CD14-positive monocyte (primary cell): Measurements from ENCODE around the gene CADM1. TPM values are rescaled to one million over a fixed set of nuclear protein-coding genes. Genes with fewer than 3 reads are reported as not detected.

Experiments
- DNase-seq, 3 donors: peaks; one replicate each; pipeline ENCODE4 v3.0.0-alpha.2; 2011 to 2022
- H2AFZ ChIP-seq: 2 replicates; pipeline ENCODE4 v1.6.0; 2012; ENCODE audit warnings: mild to moderate bottlenecking, low read depth, low read length, inconsistent platforms; ENCODE audit not compliant: insufficient read depth, poor library complexity, severe bottlenecking
- H3K27ac ChIP-seq, 2 donors: 1 replicate in 1 of 2; 2 replicates in 1 of 2; pipeline ENCODE4 v1.5.1; 2012 to 2013; ENCODE audit warnings: low read length in 2 of 2, control low read depth in 1 of 2, inconsistent platforms in 1 of 2, low read depth in 1 of 2, mild to moderate bottlenecking in 1 of 2
- H3K27me3 ChIP-seq, 2 donors: one replicate each; pipeline versions ENCODE4 v1.6.0 to v1.6.1; 2011 to 2013; ENCODE audit warnings: low read length in 2 of 2; ENCODE audit not compliant: control insufficient read depth in 2 of 2, insufficient read depth in 2 of 2
- H3K36me3 ChIP-seq, 2 donors: replicated peaks in 1 of 2; 1 replicate in 1 of 2; 2 replicates in 1 of 2; pipeline versions ENCODE4 v1.5.1 to v1.6.1; 2012 to 2013; ENCODE audit warnings: low read length in 2 of 2, control low read depth in 1 of 2, inconsistent platforms in 1 of 2, mild to moderate bottlenecking in 1 of 2; ENCODE audit not compliant: insufficient read depth in 2 of 2, control insufficient read depth in 1 of 2
- H3K4me1 ChIP-seq, 2 donors: 1 replicate in 1 of 2; 2 replicates in 1 of 2; pipeline versions ENCODE4 v1.5.1 to v1.6.1; 2012 to 2013; ENCODE audit warnings: low read length in 2 of 2, control low read depth in 1 of 2, inconsistent platforms in 1 of 2, mild to moderate bottlenecking in 1 of 2, moderate library complexity in 1 of 2; ENCODE audit not compliant: insufficient read depth in 2 of 2, control insufficient read depth in 1 of 2
- H3K4me2 ChIP-seq: replicated peaks from 2 replicates; pipeline ENCODE3; 2012; ENCODE audit warnings: low read length, moderate library complexity, mild to moderate bottlenecking; ENCODE audit not compliant: poor library complexity, severe bottlenecking; ENCODE audit errors: extremely low read depth
- H3K4me3 ChIP-seq, 3 experiments: fragments of 200-600 bp in 1 of 3; sonication (generic) in 1 of 3; replicated peaks in 1 of 3; 1 replicate in 2 of 3; 2 replicates in 1 of 3; pipeline ENCODE4 v1.5.1; 2011 to 2013; ENCODE audit warnings: low read length in 3 of 3, mild to moderate bottlenecking in 3 of 3, control low read depth in 2 of 3, low read depth in 2 of 3, inconsistent platforms in 1 of 3, moderate library complexity in 1 of 3
- H3K79me2 ChIP-seq: 2 replicates; pipeline ENCODE4 v1.6.0; 2012; ENCODE audit warnings: mild to moderate bottlenecking, control low read depth, inconsistent platforms, low read length, moderate library complexity; ENCODE audit not compliant: insufficient read depth
- H3K9ac ChIP-seq: 2 replicates; pipeline ENCODE4 v1.6.0; 2017; ENCODE audit warnings: low read length, mild to moderate bottlenecking; ENCODE audit not compliant: insufficient read depth, poor library complexity, severe bottlenecking
- H3K9me3 ChIP-seq, 2 donors: replicated peaks in 1 of 2; 1 replicate in 1 of 2; 2 replicates in 1 of 2; pipeline versions ENCODE4 v1.5.1 to v1.6.1; 2012 to 2013; ENCODE audit warnings: low read length in 2 of 2, control low read depth in 1 of 2; ENCODE audit not compliant: control insufficient read depth in 1 of 2, insufficient read depth in 1 of 2
- H4K20me1 ChIP-seq: 2 replicates; pipeline ENCODE4 v1.6.0; 2012; ENCODE audit warnings: mild to moderate bottlenecking, low read length, control low read depth, moderate library complexity; ENCODE audit not compliant: insufficient read depth
- H3K27ac Mint-ChIP-seq, 7 donors: one replicate each; pipeline ENCODE4 v1.8.0; 2020; ENCODE audit warnings: mild to moderate bottlenecking in 7 of 7, mixed read lengths in 7 of 7, moderate library complexity in 6 of 7, inconsistent platforms in 2 of 7
- H3K27me3 Mint-ChIP-seq, 3 donors: one replicate each; pipeline ENCODE4 v1.8.0; 2021 to 2022; ENCODE audit warnings: low read depth in 3 of 3, mild to moderate bottlenecking in 3 of 3, mixed read lengths in 3 of 3, moderate library complexity in 3 of 3, inconsistent platforms in 1 of 3
- H3K36me3 Mint-ChIP-seq, 2 donors: one replicate each; pipeline ENCODE4 v1.8.0; 2020; ENCODE audit warnings: mixed read lengths in 2 of 2, inconsistent platforms in 1 of 2, mild to moderate bottlenecking in 1 of 2
- H3K4me1 Mint-ChIP-seq: one replicate; pipeline ENCODE4 v1.8.0; 2020; ENCODE audit warnings: mild to moderate bottlenecking, mixed read lengths
- H3K4me3 Mint-ChIP-seq, 2 donors: one replicate each; pipeline ENCODE4 v1.8.0; 2020; ENCODE audit warnings: mild to moderate bottlenecking in 2 of 2, mixed read lengths in 2 of 2, moderate library complexity in 1 of 2
- H3K9me3 Mint-ChIP-seq, 7 donors: one replicate each; pipeline ENCODE4 v1.8.0; 2020 to 2022; ENCODE audit warnings: mixed read lengths in 7 of 7, mild to moderate bottlenecking in 6 of 7, moderate library complexity in 6 of 7, inconsistent platforms in 2 of 7
- WGBS: methylation state at CpG from one replicate; pipeline ENCODE4 v1.1.5; 2013; ENCODE audit warnings: missing lambda C conversion rate; ENCODE audit not compliant: insufficient coverage; 5-methylcytosine and 5-hydroxymethylcytosine counted together
- intact Hi-C, 2 donors: fragments of 100-400 bp; cut with micrococcal nuclease; formaldehyde crosslinking; loops; one replicate each; pipeline versions ENCODE4 v1.15.0 to v1.15.1; 2023
- polyA plus RNA-seq, 3 donors: library from polyadenylated mRNA; depleted of rRNA in 1 of 3; unstranded in 2 of 3; stranded (reverse) in 1 of 3; fragments of 300-500 nt in 2 of 3; fragments of >200 nt in 1 of 3; fragmentation: Illumina TruSeq in 2 of 3; gene quantifications; 1 replicate in 2 of 3; 2 replicates in 1 of 3; pipeline ENCODE4 v1.2.3, GENCODE V29; 2012 to 2021
- TF ChIP-seq, protein P1 (sequence below): fragments of 200-600 bp; IDR thresholded peaks from one replicate; pipeline ENCODE4 v1.8.0; 2022; ENCODE audit warnings: antibody characterized with exemption, mild to moderate bottlenecking

The CADM1 gene
- polyA plus RNA-seq, 3 donors, result not detected

DNA sequence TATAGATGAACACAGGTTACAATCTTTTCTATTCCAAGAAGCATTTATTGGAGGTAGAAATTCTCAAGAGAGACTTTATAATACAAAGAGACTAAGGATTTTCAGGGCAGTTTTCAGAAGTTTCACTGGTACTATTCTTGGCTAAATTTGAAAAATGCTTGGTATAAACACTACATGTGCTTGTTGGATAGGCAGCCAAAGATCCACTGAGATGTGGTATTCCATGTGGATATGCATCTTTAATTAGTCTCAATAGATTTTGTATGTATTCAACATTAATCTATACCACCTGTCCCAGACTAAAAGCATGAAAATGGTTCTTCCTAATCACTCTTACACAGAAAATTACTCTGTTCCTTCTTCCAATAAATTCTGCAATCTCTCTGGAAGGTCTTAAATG lies 232.6 kb downstream of the CADM1 start:
- intact Hi-C loops, result no loop called here
- TF ChIP-seq, protein P1, sequence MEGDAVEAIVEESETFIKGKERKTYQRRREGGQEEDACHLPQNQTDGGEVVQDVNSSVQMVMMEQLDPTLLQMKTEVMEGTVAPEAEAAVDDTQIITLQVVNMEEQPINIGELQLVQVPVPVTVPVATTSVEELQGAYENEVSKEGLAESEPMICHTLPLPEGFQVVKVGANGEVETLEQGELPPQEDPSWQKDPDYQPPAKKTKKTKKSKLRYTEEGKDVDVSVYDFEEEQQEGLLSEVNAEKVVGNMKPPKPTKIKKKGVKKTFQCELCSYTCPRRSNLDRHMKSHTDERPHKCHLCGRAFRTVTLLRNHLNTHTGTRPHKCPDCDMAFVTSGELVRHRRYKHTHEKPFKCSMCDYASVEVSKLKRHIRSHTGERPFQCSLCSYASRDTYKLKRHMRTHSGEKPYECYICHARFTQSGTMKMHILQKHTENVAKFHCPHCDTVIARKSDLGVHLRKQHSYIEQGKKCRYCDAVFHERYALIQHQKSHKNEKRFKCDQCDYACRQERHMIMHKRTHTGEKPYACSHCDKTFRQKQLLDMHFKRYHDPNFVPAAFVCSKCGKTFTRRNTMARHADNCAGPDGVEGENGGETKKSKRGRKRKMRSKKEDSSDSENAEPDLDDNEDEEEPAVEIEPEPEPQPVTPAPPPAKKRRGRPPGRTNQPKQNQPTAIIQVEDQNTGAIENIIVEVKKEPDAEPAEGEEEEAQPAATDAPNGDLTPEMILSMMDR, result no peak
- Histone ChIP-seq H3K79me2 (no peaks in the 10 kb centered on the region), H3K9ac (no peak overlapping the region), H3K4me2 (no peak overlapping the region), H3K27me3 (no peaks in the 10 kb centered on the region), H3K36me3 (no peaks in the 10 kb centered on the region), H3K4me3 (no peak overlapping the region), H2AFZ (no peak overlapping the region), H3K4me1 (no peaks in the 10 kb centered on the region), H3K27ac (no peak overlapping the region), H3K9me3 (no peaks in the 10 kb centered on the region), H4K20me1 (no peaks in the 10 kb centered on the region)
- peaks cover 0 to 6% (median 1%) of the 10 kb centered on the region in 7 donors for H3K9me3 Mint-ChIP-seq
- DNase-seq, result no peak
- H3K4me1 Mint-ChIP-seq, result no peaks in the 10 kb centered on the region
- H3K36me3 Mint-ChIP-seq, result no peaks in the 10 kb centered on the region
- H3K27ac Mint-ChIP-seq, result no peak overlapping the region
- H3K4me3 Mint-ChIP-seq, result no peak overlapping the region
- peaks cover 0 to 3% (median 2%) of the 10 kb centered on the region in 3 donors for H3K27me3 Mint-ChIP-seq

GRCh38 chr11:115269191-115269950 lies 234.8 kb downstream of the CADM1 start:
- Histone ChIP-seq H3K4me3 (no peak overlapping the region), H3K4me2 (no peak overlapping the region), H3K36me3 (no peaks in the 10 kb centered on the region), H3K9ac (no peak overlapping the region), H3K27ac (no peak overlapping the region), H3K27me3 (no peaks in the 10 kb centered on the region), H4K20me1 (no peaks in the 10 kb centered on the region), H2AFZ (no peak overlapping the region), H3K4me1 (no peaks in the 10 kb centered on the region), H3K79me2 (no peaks in the 10 kb centered on the region), H3K9me3 (no peaks in the 10 kb centered on the region)
- DNase-seq, result no peak
- Mint-ChIP-seq H3K4me1 (no peaks in the 10 kb centered on the region), H3K36me3 (no peaks in the 10 kb centered on the region), H3K4me3 (no peak overlapping the region), H3K9me3 (peaks cover 0 to 6% (median 0%) of the 10 kb centered on the region in 7 donors), H3K27me3 (peaks cover 0 to 2% (median 0%) of the 10 kb centered on the region in 3 donors), H3K27ac (no peak overlapping the region)
- TF ChIP-seq, protein P1, result no peak
- 71% methylated on average over 4 of the region's 8 CpGs for WGBS
- intact Hi-C loops, result no loop called here
